HG02571 (cell line): ENCODE measurements around the gene LSM3.

Experiments used
- ATAC-seq: cut with Tn5 transposase; IDR thresholded peaks from one replicate; pipeline ENCODE4 v1.9.1; 2021; ENCODE audit warnings: mild to moderate bottlenecking, moderate library complexity; ENCODE audit not compliant: unreplicated experiment

Gene LSM3

DNA sequence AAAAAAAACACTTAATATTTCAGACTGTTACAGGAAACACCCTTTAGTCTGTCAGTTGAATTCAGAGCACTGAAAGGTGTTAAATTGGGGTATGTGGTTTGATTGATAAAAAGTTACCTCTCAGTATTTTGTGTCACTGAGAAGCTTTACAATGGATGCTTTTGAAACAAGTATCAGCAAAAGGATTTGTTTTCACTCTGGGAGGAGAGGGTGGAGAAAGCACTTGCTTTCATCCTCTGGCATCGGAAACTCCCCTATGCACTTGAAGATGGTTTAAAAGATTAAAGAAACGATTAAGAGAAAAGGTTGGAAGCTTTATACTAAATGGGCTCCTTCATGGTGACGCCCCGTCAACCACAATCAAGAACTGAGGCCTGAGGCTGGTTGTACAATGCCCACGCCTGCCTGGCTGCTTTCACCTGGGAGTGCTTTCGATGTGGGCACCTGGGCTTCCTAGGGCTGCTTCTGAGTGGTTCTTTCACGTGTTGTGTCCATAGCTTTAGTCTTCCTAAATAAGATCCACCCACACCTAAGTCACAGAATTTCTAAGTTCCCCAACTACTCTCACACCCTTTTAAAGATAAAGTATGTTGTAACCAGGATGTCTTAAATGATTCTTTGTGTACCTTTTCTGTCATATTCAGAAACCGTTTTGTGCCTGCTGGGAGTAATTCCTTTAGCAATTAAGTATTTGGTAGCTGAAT lies 35.9 kb upstream of the LSM3 start:
- ATAC-seq: no peak

GRCh38 chr3:14143271-14144225 lies 35.1 kb upstream of the LSM3 start:
- ATAC-seq: no peak

DNA sequence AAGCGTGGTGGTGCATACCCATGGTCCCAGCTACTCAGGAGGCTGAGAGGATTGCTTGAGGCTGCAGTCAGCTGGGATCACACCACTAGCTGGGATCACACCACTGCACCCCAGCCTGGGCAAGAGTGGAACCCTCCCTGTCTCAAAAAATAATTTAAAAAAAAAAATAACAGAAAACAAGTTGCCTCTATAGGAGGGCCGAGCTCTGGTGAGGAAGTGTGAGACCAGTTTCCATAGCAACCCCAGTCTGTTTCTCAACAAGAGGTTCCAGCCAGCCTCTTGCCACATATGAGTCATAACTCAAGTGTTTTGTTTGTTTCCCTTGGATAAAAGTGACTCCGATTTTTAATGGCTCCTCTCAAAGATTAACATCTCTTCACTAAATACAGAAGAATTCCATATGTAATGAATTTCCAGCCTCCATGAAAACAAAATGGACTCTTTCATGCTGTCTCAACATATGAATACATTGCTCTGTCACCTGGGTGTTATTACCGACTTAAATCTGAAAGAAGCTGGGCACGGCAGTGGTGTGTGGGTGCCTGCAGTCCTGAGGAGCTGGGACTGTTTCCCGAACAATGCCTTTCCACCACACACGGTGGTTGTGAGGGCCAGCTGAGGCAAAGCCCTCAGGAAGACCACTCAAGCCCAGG lies 34.1 kb upstream of the LSM3 start:
- ATAC-seq: peak; percentile 92

DNA sequence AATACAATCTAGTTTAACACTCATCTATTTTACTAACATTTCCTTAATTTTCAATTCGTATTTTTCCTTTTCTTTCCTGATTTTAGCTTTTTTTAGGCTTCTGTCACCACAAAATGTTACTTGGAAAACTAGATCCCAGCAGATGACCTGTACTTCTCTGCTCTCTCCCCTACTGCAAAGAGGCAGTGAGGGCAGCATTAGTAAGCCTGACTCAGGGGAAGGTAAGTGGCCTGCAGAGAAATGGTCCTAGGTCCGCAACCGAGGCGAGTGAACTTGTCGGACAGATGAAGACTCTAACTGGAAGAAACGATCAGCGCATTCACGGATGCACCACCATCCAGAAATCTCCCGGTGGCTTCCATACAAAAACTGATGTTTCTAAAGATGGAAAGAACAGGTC lies 33.4 kb upstream of the LSM3 start:
- no peak for ATAC-seq

DNA sequence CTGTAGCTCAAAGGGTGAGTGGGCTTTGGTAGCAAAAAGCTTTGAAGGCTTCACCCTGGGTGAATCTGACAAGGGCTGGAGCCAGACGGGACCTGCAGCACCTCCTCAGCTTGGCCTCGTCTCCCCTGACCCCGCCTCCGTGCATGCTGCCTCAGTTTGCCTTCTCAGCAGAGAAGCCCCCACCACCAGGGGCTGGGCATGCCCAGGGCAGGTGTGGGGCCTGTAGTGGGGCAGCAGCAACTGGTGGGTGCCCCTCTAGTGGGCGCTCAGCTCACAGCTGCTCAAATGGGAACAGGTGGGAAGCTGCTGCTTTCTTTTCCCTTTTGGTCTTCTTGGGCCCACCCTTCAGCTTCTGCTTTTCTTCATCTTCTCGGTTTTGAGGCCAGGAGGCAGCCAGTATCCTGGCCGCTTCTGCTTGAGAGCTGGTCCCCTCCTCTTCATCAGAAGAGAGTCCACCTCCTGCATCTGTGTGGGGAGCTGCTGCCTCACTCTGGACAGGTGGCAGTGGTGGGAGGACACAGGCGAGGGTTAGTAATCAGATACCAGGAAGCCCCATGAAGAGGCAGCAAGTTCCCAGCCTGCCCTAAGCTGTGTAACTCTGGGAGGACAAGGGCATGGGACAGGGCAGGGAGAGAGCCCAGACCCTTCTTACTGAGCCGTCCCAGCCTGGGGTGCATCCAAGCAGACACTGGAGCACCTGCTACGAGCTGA lies 32.8 kb upstream of the LSM3 start:
- no peak for ATAC-seq

GRCh38 chr3:14146381-14147065 lies 32.1 kb upstream of the LSM3 start:
- ATAC-seq: no peak

DNA sequence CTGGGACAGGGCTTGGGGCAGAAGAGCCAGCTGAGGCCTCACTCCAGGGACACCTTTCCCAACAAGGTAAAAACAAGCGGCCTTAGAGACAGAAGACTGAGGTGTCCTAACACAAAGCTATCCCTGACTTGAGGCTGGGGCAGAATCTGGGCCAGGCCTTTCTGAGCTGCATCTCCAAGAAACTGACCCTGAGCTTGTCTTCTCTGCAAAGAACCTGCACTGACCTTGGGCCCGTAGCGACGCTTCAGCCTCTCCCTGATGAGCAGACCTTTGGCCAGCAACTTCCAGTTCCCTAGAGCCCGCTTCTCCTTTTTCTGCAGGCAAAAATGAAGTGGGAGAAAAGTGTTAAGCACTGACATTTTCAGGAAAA lies 31.6 kb upstream of the LSM3 start:
- ATAC-seq: no peak

DNA sequence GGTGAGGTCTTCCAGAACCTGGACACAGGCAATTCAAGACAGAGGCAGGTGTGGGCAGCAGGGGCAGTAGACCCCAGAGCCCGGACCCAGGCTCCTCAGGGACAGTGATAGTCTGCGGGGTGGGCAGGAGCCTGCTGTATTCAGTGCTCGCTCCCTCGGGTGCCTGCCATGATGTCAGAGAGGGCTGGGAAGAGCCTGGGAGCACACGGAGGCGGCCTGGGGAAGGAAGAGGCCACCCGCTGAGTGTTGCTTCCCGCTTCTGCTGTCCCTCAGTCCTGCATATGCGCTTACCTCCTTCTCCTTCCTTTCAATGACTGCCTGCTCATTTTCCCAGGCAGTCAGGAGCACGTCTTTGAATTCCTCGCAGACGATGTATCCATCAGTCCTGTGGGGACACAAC lies 31.0 kb upstream of the LSM3 start:
- no peak for ATAC-seq

- no peak for ATAC-seq
These were observed 30.3 kb upstream of the LSM3 start for GRCh38 chr3:14148041-14148985.

- no peak for ATAC-seq
These were observed 28.5 kb upstream of the LSM3 start for GRCh38 chr3:14150078-14150477.

GRCh38 chr3:14150491-14151230 lies 28.0 kb upstream of the LSM3 start:
- no peak for ATAC-seq

GRCh38 chr3:14151471-14152083 lies 27.0 kb upstream of the LSM3 start:
- no peak for ATAC-seq

DNA sequence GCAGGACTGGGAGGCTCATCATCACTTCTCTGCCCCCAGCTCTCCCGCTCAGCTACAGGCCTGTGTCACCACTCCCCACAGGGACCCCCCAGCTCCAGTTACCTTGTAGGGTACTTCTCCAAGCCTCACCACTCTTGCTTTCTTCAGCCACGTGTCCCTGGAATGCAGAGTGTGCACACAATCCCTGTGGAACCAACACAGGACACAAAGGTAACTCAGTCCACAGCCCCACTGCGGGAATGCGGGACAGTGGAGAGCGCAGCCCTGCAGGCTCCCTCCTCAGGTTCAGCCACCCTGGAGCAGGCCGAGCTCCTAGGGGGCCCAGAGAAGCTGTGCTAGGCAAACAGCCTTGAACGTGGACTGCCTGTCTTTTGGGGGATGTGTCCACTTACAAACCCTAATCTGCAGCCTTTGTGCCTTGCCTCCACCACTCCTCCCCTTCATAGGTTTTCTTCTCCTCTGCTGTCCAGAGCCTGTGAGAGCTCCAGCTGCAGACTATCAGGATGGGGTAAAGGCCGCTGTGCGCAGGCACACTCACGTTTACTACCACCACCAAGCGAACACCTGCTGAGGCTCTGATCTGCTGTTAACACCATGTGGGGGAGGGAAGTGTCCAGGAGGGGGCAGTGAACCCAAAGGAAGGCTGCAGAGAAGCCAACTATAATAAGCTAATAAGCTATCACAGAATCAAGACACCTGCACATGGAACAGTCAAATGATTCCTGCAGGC lies 26.2 kb upstream of the LSM3 start:
- ATAC-seq: no peak

DNA sequence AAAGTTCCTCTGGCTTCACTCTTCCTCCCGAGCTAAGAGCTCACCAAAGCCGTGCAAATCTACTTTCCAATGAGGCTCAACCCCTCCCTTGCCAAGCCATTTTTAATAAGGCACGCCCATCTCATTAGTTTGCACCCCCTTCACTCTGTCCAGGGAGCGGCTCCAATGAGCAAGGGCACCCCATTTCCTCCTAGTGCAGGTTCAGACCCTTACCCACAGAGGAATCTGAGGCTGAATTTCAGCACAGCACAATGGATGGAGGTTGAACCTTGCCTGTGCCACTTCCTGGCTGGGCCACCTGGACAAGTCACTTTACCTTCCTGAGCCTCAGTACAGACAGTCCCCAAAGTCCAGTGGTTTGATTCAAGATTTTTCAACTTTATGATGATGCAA lies 25.7 kb upstream of the LSM3 start:
- ATAC-seq: no peak

DNA sequence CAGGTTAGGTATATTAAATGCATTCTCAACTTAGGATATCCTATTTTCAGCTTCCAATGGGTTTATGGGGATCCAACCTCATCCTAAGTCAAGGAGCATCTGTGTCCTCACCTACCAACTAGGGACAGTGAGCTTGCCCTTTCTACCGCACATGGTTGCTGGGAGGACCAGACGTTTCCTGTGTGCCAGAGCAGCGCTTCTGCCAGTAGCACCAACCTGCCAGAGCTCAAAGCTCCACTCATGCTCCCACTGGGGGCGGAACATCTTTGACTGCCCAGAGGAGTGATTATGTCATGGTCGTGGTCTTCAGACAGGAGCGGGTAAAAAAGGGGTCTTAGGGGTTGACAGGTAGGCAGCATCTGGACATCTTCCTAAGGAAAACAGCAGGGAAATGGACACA lies 25.0 kb upstream of the LSM3 start:
- ATAC-seq: no peak

GRCh38 chr3:14154276-14154675 lies 24.3 kb upstream of the LSM3 start:
- no peak for ATAC-seq

DNA sequence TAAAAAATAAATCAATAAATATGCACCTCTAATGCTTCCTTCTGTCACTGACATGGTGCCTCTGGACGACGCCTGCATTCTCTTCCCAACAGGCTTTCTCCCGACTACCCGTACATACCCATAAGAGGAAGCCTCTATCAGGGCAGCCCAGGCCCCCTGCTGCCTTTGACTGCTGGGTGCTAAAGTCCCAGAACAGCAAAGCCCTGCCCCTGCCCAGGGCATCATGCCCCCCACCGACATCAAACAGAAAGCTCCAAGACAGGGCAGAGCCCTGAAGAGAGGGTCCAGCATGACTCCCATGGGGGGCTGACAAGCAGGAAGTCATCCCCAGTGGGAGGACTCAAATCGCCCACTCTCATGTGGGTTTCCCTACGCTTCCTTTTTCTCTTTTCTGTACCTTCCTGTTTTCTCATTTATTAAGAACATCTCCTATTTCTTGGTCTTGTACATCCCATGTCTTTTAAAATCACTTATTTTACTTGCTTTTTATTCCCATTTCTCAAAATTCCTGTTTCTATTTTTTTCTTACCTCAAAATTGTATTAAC lies 23.6 kb upstream of the LSM3 start:
- no peak for ATAC-seq
